K562 (cell line): ENCODE results near the gene SRCIN1. TPM values are rescaled to one million over a fixed set of nuclear protein-coding genes. Genes with fewer than 3 reads are reported as not detected.
A peak's percentile ranks its signal among the peaks of the same experiment; 100 is the strongest.

ENCODE experiments used
- ESRRA ChIP-seq: fragments of 450-650 bp; IDR thresholded peaks from 2 replicates; pipeline ENCODE4 v1.6.1; 2014; ENCODE audit warnings: low read depth, mild to moderate bottlenecking, moderate library complexity, borderline replicate concordance
- HLTF ChIP-seq: fragments of 450-650 bp; IDR thresholded peaks from 2 replicates; pipeline ENCODE4 v1.6.1; 2016
- HMG20B ChIP-seq: fragments of 250-450 bp; sonication (Bioruptor Pico); IDR thresholded peaks from 2 replicates; pipeline ENCODE4 v1.5.0; 2021; ENCODE audit warnings: mild to moderate bottlenecking
- HNRNPH1 ChIP-seq: fragments of 200-400 bp; formaldehyde crosslinking; optimal IDR thresholded peaks from 2 replicates; pipeline ENCODE3; 2017; ENCODE audit warnings: low read depth, mild to moderate bottlenecking, low read length, moderate library complexity
- HSF4 ChIP-seq: fragments of 250-450 bp; sonication (Bioruptor Pico); IDR thresholded peaks from 2 replicates; pipeline ENCODE4 v2.1.2; 2022; ENCODE audit warnings: mild to moderate bottlenecking, moderate library complexity, borderline replicate concordance
- ILF3 ChIP-seq: fragments of 450-650 bp; IDR thresholded peaks from 2 replicates; pipeline ENCODE4 v1.6.1; 2018; ENCODE audit warnings: antibody characterized with exemption, mild to moderate bottlenecking, moderate library complexity, borderline replicate concordance
- LCOR ChIP-seq: sonication (generic); formaldehyde crosslinking; IDR thresholded peaks from 2 replicates; pipeline ENCODE4 v1.8.0; 2022; ENCODE audit warnings: mild to moderate bottlenecking, missing genetic modification reagents
- MEF2A ChIP-seq: IDR thresholded peaks from 2 replicates; pipeline ENCODE4 v1.6.1; 2011; ENCODE audit warnings: low read depth, mild to moderate bottlenecking, low read length, moderate library complexity; ENCODE audit not compliant: control insufficient read depth
- MTA3 ChIP-seq: fragments of 450-650 bp; formaldehyde crosslinking; IDR thresholded peaks from 2 replicates; pipeline ENCODE4 v1.6.1; 2017; ENCODE audit warnings: mild to moderate bottlenecking, borderline replicate concordance
- NFE2 ChIP-seq: IDR thresholded peaks from 2 replicates; pipeline ENCODE4 v1.6.1; 2014; ENCODE audit warnings: antibody characterized with exemption, low read depth
- NR2F6 ChIP-seq: fragments of 450-650 bp; formaldehyde crosslinking; IDR thresholded peaks from 2 replicates; pipeline ENCODE4 v1.4.0; 2020; ENCODE audit warnings: mild to moderate bottlenecking
- POLR2G ChIP-seq: fragments of 200-400 bp; formaldehyde crosslinking; IDR thresholded peaks from 2 replicates; pipeline ENCODE4 v1.6.1; 2017; ENCODE audit warnings: low read depth, mild to moderate bottlenecking, antibody characterized with exemption, low read length, moderate library complexity
- RFX1 ChIP-seq: fragments of 450-650 bp; IDR thresholded peaks from 2 replicates; pipeline ENCODE4 v1.6.1; 2016; ENCODE audit warnings: mild to moderate bottlenecking, moderate library complexity
- SMAD2 ChIP-seq: fragments of 150-350 bp; IDR thresholded peaks from 2 replicates; pipeline ENCODE4 v1.6.1; 2014; ENCODE audit warnings: low read depth, mild to moderate bottlenecking, low read length
- ZEB2 ChIP-seq: fragments of 450-650 bp; IDR thresholded peaks from 2 replicates; pipeline ENCODE4 v1.6.1; 2016
- ZKSCAN1 ChIP-seq: fragments of 150-350 bp; IDR thresholded peaks from 2 replicates; pipeline ENCODE4 v1.6.1; 2016; ENCODE audit warnings: low read depth, low read length
- ZNF146 ChIP-seq: IDR thresholded peaks from one replicate; pipeline ENCODE4 v1.6.1; 2018; ENCODE audit warnings: missing compliant biosample characterization; ENCODE audit not compliant: unreplicated experiment
- ZNF184 ChIP-seq: sonication (generic); formaldehyde crosslinking; IDR thresholded peaks from 2 replicates; pipeline ENCODE4 v1.5.0; 2020; ENCODE audit warnings: missing genetic modification reagents
- ZNF584 ChIP-seq: fragments of 200-800 bp; sonication (Bioruptor generic); IDR thresholded peaks from 2 replicates; pipeline ENCODE4 v1.6.1; 2016; ENCODE audit warnings: low read depth, mild to moderate bottlenecking, missing genetic modification characterization, missing compliant biosample characterization
- polyA plus RNA-seq, 8 experiments: library from polyadenylated mRNA; depleted of rRNA in 4 of 8; stranded (reverse) in 5 of 8; unstranded in 3 of 8; fragments of >200 nt; fragmentation: Nextera tagmentation in 2 of 8; fragmentation: Illumina TruSeq in 1 of 8; extraction: Ambion mirVana in 2 of 8; extraction: Trizol in 1 of 8; gene quantifications; 2 replicates each; pipeline versions ENCODE4 v1.2.1 to v1.2.3, GENCODE V29; 2011 to 2014; ENCODE audit warnings: inconsistent platforms in 1 of 8, missing spikeins in 1 of 8
- total RNA-seq, 7 experiments: library from RNA; depleted of rRNA in 6 of 7; stranded (reverse); fragments of >200 nt in 6 of 7; fragmentation: Illumina TruSeq in 2 of 7; extraction: Trizol in 2 of 7; gene quantifications; 2 replicates each; pipeline versions ENCODE4 v1.2.1 to v1.2.3, GENCODE V29; 2011 to 2021; ENCODE audit warnings: low replicate concordance in 1 of 7
- TF ChIP-seq, protein P1 (sequence below): sonication (generic); IDR thresholded peaks from 2 replicates; pipeline ENCODE4 v1.6.1; 2016
- TF ChIP-seq, protein P2 (sequence below): fragments of 450-650 bp; IDR thresholded peaks from 2 replicates; pipeline ENCODE4 v1.6.1; 2016; ENCODE audit warnings: low read depth, mild to moderate bottlenecking, moderate library complexity
- TF ChIP-seq, protein P3 (sequence below): fragments of 450-650 bp; IDR thresholded peaks from 2 replicates; pipeline ENCODE4 v1.6.1; 2018; ENCODE audit warnings: mild to moderate bottlenecking, low read depth; ENCODE audit not compliant: partially characterized antibody
- TF ChIP-seq, protein P4 (sequence below): fragments of 250-450 bp; sonication (Bioruptor Pico); IDR thresholded peaks from 2 replicates; pipeline ENCODE4 v1.4.0; 2020; ENCODE audit warnings: mild to moderate bottlenecking, moderate library complexity

SRCIN1 gene
- total and polyA plus RNA-seq, 9 of the 15 experiments (the other 6 are each of a cell fraction or from before 2014, with no cell fraction given), result 0.09 to 0.33 (median 0.13) TPM; not detected in 6

DNA sequence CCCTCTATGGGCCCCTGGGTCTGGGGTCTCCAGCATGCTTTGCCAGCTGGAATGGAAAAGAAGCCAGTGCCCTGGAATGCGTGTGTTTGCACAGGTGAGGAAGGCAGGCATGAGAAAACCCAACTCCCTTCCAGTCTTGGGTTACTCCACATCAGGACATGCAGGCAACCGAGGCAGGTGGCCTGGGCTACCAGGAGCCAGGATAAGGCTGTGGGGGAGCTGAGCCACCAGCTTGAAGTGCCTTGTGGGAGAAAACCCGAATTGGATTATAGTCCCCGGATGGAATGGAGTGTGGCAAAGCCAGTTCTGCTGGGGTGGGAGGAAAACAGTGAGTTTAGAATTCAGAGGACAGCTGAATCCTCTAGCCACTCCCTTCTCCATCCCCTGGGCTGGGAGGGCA, 7.2 kb downstream of the SRCIN1 start (continued):
- no peak for TF ChIP-seq HNRNPH1
- TF ChIP-seq HMG20B, result no peak
- TF ChIP-seq ESRRA, result peak; percentile 73; the same call in 1 of the 2 replicates
- no peak for TF ChIP-seq HLTF
- no peak for TF ChIP-seq HSF4 (CRISPR knock-in tag)
- TF ChIP-seq ZNF584 (CRISPR knock-in tag), result no peak
- TF ChIP-seq ZNF146 (CRISPR knock-in tag), result no peak
- TF ChIP-seq, protein P1, sequence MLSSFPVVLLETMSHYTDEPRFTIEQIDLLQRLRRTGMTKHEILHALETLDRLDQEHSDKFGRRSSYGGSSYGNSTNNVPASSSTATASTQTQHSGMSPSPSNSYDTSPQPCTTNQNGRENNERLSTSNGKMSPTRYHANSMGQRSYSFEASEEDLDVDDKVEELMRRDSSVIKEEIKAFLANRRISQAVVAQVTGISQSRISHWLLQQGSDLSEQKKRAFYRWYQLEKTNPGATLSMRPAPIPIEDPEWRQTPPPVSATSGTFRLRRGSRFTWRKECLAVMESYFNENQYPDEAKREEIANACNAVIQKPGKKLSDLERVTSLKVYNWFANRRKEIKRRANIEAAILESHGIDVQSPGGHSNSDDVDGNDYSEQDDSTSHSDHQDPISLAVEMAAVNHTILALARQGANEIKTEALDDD, result no peak
- no peak for TF ChIP-seq POLR2G
- TF ChIP-seq, protein P2, sequence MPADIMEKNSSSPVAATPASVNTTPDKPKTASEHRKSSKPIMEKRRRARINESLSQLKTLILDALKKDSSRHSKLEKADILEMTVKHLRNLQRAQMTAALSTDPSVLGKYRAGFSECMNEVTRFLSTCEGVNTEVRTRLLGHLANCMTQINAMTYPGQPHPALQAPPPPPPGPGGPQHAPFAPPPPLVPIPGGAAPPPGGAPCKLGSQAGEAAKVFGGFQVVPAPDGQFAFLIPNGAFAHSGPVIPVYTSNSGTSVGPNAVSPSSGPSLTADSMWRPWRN, result no peak
- no peak for TF ChIP-seq SMAD2
- 0 out of 2 replicates have a peak, but pooled peaks have one; percentile 59 for TF ChIP-seq ZKSCAN1
- peak; percentile 66 for TF ChIP-seq ZEB2
- TF ChIP-seq, protein P3, sequence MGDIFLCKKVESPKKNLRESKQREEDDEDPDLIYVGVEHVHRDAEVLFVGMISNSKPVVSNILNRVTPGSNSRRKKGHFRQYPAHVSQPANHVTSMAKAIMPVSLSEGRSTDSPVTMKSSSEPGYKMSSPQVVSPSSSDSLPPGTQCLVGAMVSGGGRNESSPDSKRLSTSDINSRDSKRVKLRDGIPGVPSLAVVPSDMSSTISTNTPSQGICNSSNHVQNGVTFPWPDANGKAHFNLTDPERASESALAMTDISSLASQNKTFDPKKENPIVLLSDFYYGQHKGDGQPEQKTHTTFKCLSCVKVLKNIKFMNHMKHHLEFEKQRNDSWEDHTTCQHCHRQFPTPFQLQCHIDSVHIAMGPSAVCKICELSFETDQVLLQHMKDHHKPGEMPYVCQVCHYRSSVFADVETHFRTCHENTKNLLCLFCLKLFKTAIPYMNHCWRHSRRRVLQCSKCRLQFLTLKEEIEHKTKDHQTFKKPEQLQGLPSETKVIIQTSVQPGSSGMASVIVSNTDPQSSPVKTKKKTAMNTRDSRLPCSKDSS, result no peak
- no peak for TF ChIP-seq NR2F6
- TF ChIP-seq ILF3, result no peak
- no peak for TF ChIP-seq MEF2A
- TF ChIP-seq NFE2, result no peak
- no peak for TF ChIP-seq LCOR (CRISPR knock-in tag)
- TF ChIP-seq, protein P4, sequence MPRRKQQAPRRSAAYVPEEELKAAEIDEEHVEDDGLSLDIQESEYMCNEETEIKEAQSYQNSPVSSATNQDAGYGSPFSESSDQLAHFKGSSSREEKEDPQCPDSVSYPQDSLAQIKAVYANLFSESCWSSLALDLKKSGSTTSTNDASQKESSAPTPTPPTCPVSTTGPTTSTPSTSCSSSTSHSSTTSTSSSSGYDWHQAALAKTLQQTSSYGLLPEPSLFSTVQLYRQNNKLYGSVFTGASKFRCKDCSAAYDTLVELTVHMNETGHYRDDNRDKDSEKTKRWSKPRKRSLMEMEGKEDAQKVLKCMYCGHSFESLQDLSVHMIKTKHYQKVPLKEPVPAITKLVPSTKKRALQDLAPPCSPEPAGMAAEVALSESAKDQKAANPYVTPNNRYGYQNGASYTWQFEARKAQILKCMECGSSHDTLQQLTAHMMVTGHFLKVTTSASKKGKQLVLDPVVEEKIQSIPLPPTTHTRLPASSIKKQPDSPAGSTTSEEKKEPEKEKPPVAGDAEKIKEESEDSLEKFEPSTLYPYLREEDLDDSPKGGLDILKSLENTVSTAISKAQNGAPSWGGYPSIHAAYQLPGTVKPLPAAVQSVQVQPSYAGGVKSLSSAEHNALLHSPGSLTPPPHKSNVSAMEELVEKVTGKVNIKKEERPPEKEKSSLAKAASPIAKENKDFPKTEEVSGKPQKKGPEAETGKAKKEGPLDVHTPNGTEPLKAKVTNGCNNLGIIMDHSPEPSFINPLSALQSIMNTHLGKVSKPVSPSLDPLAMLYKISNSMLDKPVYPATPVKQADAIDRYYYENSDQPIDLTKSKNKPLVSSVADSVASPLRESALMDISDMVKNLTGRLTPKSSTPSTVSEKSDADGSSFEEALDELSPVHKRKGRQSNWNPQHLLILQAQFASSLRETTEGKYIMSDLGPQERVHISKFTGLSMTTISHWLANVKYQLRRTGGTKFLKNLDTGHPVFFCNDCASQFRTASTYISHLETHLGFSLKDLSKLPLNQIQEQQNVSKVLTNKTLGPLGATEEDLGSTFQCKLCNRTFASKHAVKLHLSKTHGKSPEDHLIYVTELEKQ (CRISPR knock-in tag), result no peak
- TF ChIP-seq RFX1, result peak; percentile 66; the same call in 1 of the 2 replicates
- no peak for TF ChIP-seq ZNF184
- TF ChIP-seq MTA3, result no peak
